DMS79 (cell line): Measurements from ENCODE around the gene SLC19A1.

Experiments used
- DNase-seq: peaks from one replicate; lab custom pipeline; 2025; lab: John Stamatoyannopoulos, UW

SLC19A1 gene

GRCh38 chr21:45542242-45542666 is at the start of gene SLC19A1:
SLC19A1 (minus strand) TSS chr21:45542440; CDS start chr21:45537959, 4,481 bp downstream.
- no peak for DNase-seq

GRCh38 chr21:45591619-45592207 is 49.5 kb upstream of the SLC19A1 start:
- DNase-seq, result no peak

- no peak for DNase-seq
These were observed 48.7 kb upstream of the SLC19A1 start for GRCh38 chr21:45590726-45591618.

GRCh38 chr21:45590246-45590725 is 48.0 kb upstream of the SLC19A1 start:
- no peak for DNase-seq

- DNase-seq, result no peak
These were observed 47.5 kb upstream of the SLC19A1 start for GRCh38 chr21:45589686-45590245.

GRCh38 chr21:45588871-45589491 is 46.7 kb upstream of the SLC19A1 start:
- DNase-seq, result no peak

- DNase-seq, result no peak
These were observed 46.0 kb upstream of the SLC19A1 start for GRCh38 chr21:45588086-45588825.

- no peak for DNase-seq
These were observed 44.1 kb upstream of the SLC19A1 start for GRCh38 chr21:45586289-45586858.

- DNase-seq, result no peak
These were observed 42.5 kb upstream of the SLC19A1 start for GRCh38 chr21:45584786-45585185.

- no peak for DNase-seq
These were observed 41.7 kb upstream of the SLC19A1 start for GRCh38 chr21:45583831-45584509.

- no peak for DNase-seq
These were observed 39.9 kb upstream of the SLC19A1 start for GRCh38 chr21:45582128-45582527.

GRCh38 chr21:45581322-45581712 is 39.1 kb upstream of the SLC19A1 start:
- no peak for DNase-seq

GRCh38 chr21:45580576-45581321 is 38.5 kb upstream of the SLC19A1 start:
- DNase-seq, result peak; percentile 13

- no peak for DNase-seq
These were observed 37.9 kb upstream of the SLC19A1 start for GRCh38 chr21:45580181-45580575.

- DNase-seq, result no peak
These were observed 37.3 kb upstream of the SLC19A1 start for GRCh38 chr21:45579383-45580180.

- DNase-seq, result no peak
These were observed 36.7 kb upstream of the SLC19A1 start for GRCh38 chr21:45578811-45579381.

- peak; percentile 88 for DNase-seq
These were observed 36.0 kb upstream of the SLC19A1 start for GRCh38 chr21:45578176-45578801.

GRCh38 chr21:45577801-45578175 is 35.5 kb upstream of the SLC19A1 start:
- DNase-seq, result no peak
